CD4-positive, alpha-beta T cell (primary cell): ENCODE measurements around the gene EVPL. TPM values are rescaled to one million over a fixed set of nuclear protein-coding genes. Genes with fewer than 3 reads are reported as not detected.

Experiments
- ATAC-seq: fragments of 200-7000 bp; cut with Tn5 transposase; one replicate; pipeline ENCODE4 v1.10.0; 2022; ENCODE audit warnings: mild to moderate bottlenecking; ENCODE audit not compliant: poor library complexity
- CTCF ChIA-PET: fragments of 350-600 bp; sonication (Branson Sonifier 250); formaldehyde crosslinking; loops from one replicate; lab custom pipeline; 2021; ENCODE audit warnings: antibody characterized with exemption, inconsistent platforms; lab: Charles Lee
- POLR2A ChIA-PET: fragments of 350-600 bp; sonication (Branson Sonifier 250); formaldehyde crosslinking; loops from one replicate; lab custom pipeline; 2021; ENCODE audit warnings: antibody characterized with exemption, inconsistent platforms; lab: Charles Lee
- DNase-seq, 14 experiments: peaks; one replicate each; pipeline ENCODE4 v3.0.0-alpha.2; 2013 to 2020; ENCODE audit warnings: mixed read lengths in 2 of 14
- H3K27ac ChIP-seq, 2 donors: one replicate each; pipeline versions ENCODE4 v1.5.1 to v1.7.0; 2013; ENCODE audit warnings: low read length in 2 of 2, low read depth in 1 of 2, mild to moderate bottlenecking in 1 of 2
- H3K27me3 ChIP-seq, 2 experiments: 1 replicate in 1 of 2; 2 replicates in 1 of 2; pipeline versions ENCODE4 v1.6.1 to v1.7.0; 2013; ENCODE audit warnings: low read length in 2 of 2, control low read depth in 1 of 2, mild to moderate bottlenecking in 1 of 2, moderate library complexity in 1 of 2; ENCODE audit not compliant: insufficient read depth in 2 of 2, control insufficient read depth in 1 of 2
- H3K36me3 ChIP-seq: one replicate; pipeline ENCODE4 v1.6.1; 2013; ENCODE audit warnings: low read length, control low read depth; ENCODE audit not compliant: insufficient read depth
- H3K4me1 ChIP-seq: one replicate; pipeline ENCODE4 v1.6.1; 2013; ENCODE audit warnings: low read length, control low read depth; ENCODE audit not compliant: insufficient read depth
- H3K4me3 ChIP-seq: one replicate; pipeline ENCODE4 v1.5.1; 2013; ENCODE audit warnings: mild to moderate bottlenecking, low read length, moderate library complexity
- H3K9me3 ChIP-seq, 2 experiments: 1 replicate in 1 of 2; 2 replicates in 1 of 2; pipeline versions ENCODE4 v1.6.1 to v1.7.0; 2013; ENCODE audit warnings: low read length in 2 of 2, mild to moderate bottlenecking in 2 of 2, control low read depth in 1 of 2, moderate library complexity in 1 of 2; ENCODE audit not compliant: control insufficient read depth in 1 of 2, insufficient read depth in 1 of 2
- H3K27ac Mint-ChIP-seq: one replicate; pipeline ENCODE4 v1.8.0; 2020; ENCODE audit warnings: mixed read lengths
- H3K27me3 Mint-ChIP-seq: one replicate; pipeline ENCODE4 v1.8.0; 2021; ENCODE audit warnings: mixed read lengths
- H3K36me3 Mint-ChIP-seq: one replicate; pipeline ENCODE4 v1.8.0; 2021; ENCODE audit warnings: low read depth, mixed read lengths
- H3K4me1 Mint-ChIP-seq: one replicate; pipeline ENCODE4 v1.8.0; 2021; ENCODE audit warnings: low read depth, mixed read lengths
- H3K4me3 Mint-ChIP-seq: one replicate; pipeline ENCODE4 v1.8.0; 2020; ENCODE audit warnings: mild to moderate bottlenecking, mixed read lengths
- H3K9me3 Mint-ChIP-seq: one replicate; pipeline ENCODE4 v1.8.0; 2020; ENCODE audit warnings: mixed read lengths
- CTCF ChIP-seq: fragments of 200-600 bp; IDR thresholded peaks from one replicate; pipeline ENCODE4 v1.8.0; 2022; ENCODE audit warnings: antibody characterized with exemption, mild to moderate bottlenecking
- intact Hi-C, 2 experiments: fragments of 100-400 bp; cut with DNase I in 1 of 2; cut with micrococcal nuclease in 1 of 2; formaldehyde crosslinking; loops; one replicate each; pipeline versions ENCODE4 v1.15.1 to v1.9.0; 2023 to 2025; cut with DNase I, micrococcal nuclease
- total RNA-seq, 174 experiments: library from RNA in 2 of 174; stranded (reverse) in 2 of 174; gene quantifications; one replicate each; pipeline ENCODE4 v1.2.3 and lab custom pipeline; 2021 to 2026

Gene EVPL
- total RNA-seq, 2 experiments from 2014 or later, result 0.14 to 0.38 TPM

- peaks cover 87% of the 10 kb centered on the region for H3K36me3 Mint-ChIP-seq
- no peaks in the 10 kb centered on the region for H3K9me3 Mint-ChIP-seq
- H3K4me3 ChIP-seq, result no peak overlapping the region
- no peaks in the 10 kb centered on the region for H3K27me3 Mint-ChIP-seq
- ChIA-PET CTCF (interaction anchor here (1.0 kb wide), 1 partner anchor 35 kb away, joined by 3 read pairs; no protein-coding TSS in a partner anchor), POLR2A (interaction anchor here (1.3 kb wide), 1 partner anchor 14 kb away, joined by 5 read pairs; no protein-coding TSS in a partner anchor)
- no peak overlapping the region for H3K4me3 Mint-ChIP-seq
- no peak for TF ChIP-seq CTCF
- DNase-seq (no peak), ATAC-seq (no peak)
- intact Hi-C loops, result no loop called here
- H3K36me3 ChIP-seq, result peaks cover 93% of the 10 kb centered on the region
- no peak overlapping the region for H3K27ac ChIP-seq
- no peaks in the 10 kb centered on the region for H3K27me3 ChIP-seq
- no peaks in the 10 kb centered on the region for H3K9me3 ChIP-seq
- H3K4me1 Mint-ChIP-seq, result peaks cover 18% of the 10 kb centered on the region
- peak overlapping the region; percentile 59 for H3K27ac Mint-ChIP-seq
- no peaks in the 10 kb centered on the region for H3K4me1 ChIP-seq
These were observed 22.1 kb upstream of the EVPL start for GRCh38 chr17:76049239-76049638.

DNA sequence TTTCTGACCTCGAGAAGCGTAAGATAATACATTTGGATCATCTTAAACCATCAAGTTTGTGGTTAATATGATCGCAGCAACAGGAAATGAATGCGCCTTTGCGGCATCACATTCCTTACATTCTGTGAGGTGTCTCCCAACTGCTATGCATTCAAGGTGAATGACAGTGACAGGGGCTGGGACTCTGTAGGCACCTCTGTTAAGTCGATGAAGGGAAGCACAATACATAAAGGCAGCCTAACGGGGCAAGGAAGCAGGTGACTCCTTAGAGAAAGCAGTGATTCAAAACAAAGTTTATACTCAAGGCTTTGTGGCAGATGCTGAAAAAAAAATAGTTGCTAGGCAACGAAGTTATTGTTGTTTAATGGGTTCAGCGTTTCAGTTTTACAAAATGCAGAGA lies 21.6 kb upstream of the EVPL start:
- peaks cover 93% of the 10 kb centered on the region for H3K36me3 ChIP-seq
- ChIA-PET CTCF (interaction anchor here (1.0 kb wide), 1 partner anchor 35 kb away, joined by 3 read pairs; no protein-coding TSS in a partner anchor), POLR2A (interaction anchor here (1.3 kb wide), 1 partner anchor 15 kb away, joined by 5 read pairs; no protein-coding TSS in a partner anchor)
- intact Hi-C loops, result no loop called here
- H3K27ac ChIP-seq, result no peak overlapping the region
- H3K27me3 ChIP-seq, result no peaks in the 10 kb centered on the region
- Mint-ChIP-seq H3K27ac (peak overlapping the region; percentile 59), H3K9me3 (no peaks in the 10 kb centered on the region), H3K27me3 (no peaks in the 10 kb centered on the region), H3K36me3 (peaks cover 87% of the 10 kb centered on the region), H3K4me3 (no peak overlapping the region), H3K4me1 (peaks cover 18% of the 10 kb centered on the region)
- peak; percentile 84 for ATAC-seq
- no peak for TF ChIP-seq CTCF
- no peaks in the 10 kb centered on the region for H3K4me1 ChIP-seq
- H3K4me3 ChIP-seq, result no peak overlapping the region
- H3K9me3 ChIP-seq, result no peaks in the 10 kb centered on the region
- peak in 3 of 14 experiments; percentile 32 to 52 (median 39) for DNase-seq

DNA sequence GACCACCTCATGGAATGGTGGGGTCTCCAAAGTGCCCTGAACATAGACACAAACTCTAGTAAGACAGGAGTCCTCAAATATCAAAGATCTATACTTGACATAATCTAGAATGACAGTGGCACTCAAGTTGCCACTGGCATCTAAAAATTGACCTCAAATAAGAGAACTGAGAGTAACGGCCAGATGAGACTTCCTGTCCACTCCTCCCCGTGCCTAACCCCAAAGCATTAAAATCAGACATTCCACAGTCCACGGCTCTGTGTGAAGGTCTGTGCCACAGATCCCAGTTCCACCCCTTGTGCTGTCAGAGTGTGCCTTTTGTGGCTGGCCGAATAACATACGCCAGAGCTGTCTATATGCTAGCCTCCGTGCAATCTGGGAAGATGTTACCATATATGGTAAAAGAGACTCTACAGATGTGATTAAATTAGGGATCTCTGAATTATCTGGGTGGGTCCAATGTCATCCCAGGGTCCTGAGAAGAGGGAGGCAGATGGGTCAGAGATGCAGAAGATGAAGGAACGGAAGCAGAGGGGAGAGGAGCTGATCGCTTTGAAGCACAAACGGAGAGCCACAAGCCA lies 21.0 kb upstream of the EVPL start:
- Mint-ChIP-seq H3K4me1 (peaks cover 18% of the 10 kb centered on the region), H3K9me3 (no peaks in the 10 kb centered on the region), H3K27me3 (no peaks in the 10 kb centered on the region), H3K36me3 (peaks cover 87% of the 10 kb centered on the region), H3K27ac (peak overlapping the region; percentile 59), H3K4me3 (no peak overlapping the region)
- no peak for TF ChIP-seq CTCF
- Histone ChIP-seq H3K9me3 (no peaks in the 10 kb centered on the region), H3K4me3 (no peak overlapping the region), H3K27me3 (no peaks in the 10 kb centered on the region), H3K36me3 (peaks cover 93% of the 10 kb centered on the region), H3K27ac (no peak overlapping the region), H3K4me1 (no peaks in the 10 kb centered on the region)
- ChIA-PET POLR2A (no interaction called here), CTCF (no interaction called here)
- DNase-seq, result no peak
- intact Hi-C loops, result no loop called here
- ATAC-seq, result no peak
